ENCODE data around the gene PITPNM2. TPM values are rescaled to one million over a fixed set of nuclear protein-coding genes. Genes with fewer than 3 reads are reported as not detected.
"Not testable (repeated sequence)": the region's sequence is repeated elsewhere in the genome, so short reads cannot be mapped to it uniquely, and the experiment has no call there.

The PITPNM2 gene
- total RNA-seq, 2 donors from 2014 or later, result 2.4 to 15.7 TPM

DNA sequence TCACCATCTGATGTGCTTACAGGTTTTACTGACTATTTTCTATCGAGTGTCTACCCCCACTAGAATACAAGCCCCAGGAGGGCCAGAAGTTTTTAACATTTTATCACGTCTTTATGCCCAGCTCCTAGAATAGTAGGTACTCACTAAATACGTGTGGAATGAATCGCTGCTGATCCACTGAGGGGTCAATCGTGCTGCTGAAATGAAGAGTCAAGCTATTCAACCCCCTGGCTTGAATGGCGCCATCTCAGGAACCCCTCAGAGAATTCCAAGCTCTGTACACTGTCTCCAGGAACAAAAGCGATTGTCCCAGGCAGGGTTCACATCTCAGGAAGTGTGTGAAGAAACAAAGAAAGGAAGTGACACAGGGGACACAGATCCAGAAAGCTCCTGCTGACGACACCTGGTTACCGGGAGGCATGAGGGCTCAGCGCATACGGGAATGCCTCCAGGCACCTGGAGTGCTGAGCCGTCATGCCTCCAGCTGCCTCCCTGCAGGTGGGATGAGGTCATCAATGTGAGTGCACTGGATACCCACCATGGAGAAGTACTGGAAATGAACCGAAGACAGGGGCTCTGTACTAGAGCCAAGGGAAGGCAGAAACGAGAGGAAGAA, 45.6 kb downstream of the PITPNM2 start:
- intact Hi-C loops (cut with DNase I), result no loop called here
- Histone ChIP-seq H3K27me3 (replicated peaks; ENCODE audit: insufficient read depth) (no peaks in the 10 kb centered on the region), H3K4me3 (no peak overlapping the region), H3K27ac (no peak overlapping the region), H3K36me3 (no peaks in the 10 kb centered on the region), H3K4me1 (replicated peaks) (no peaks in the 10 kb centered on the region), H3K9me3 (no peaks in the 10 kb centered on the region)
- 85% methylated on average over 14 of the region's 14 CpGs for WGBS
- no peak for DNase-seq (ENCODE audit: low spot score)
- TF ChIP-seq POLR2A (IDR thresholded peaks at IDR 0.05) (no peak), POLR2AphosphoS5 (IDR thresholded peaks at IDR 0.05) (no peak)
- TF ChIP-seq, protein P1, sequence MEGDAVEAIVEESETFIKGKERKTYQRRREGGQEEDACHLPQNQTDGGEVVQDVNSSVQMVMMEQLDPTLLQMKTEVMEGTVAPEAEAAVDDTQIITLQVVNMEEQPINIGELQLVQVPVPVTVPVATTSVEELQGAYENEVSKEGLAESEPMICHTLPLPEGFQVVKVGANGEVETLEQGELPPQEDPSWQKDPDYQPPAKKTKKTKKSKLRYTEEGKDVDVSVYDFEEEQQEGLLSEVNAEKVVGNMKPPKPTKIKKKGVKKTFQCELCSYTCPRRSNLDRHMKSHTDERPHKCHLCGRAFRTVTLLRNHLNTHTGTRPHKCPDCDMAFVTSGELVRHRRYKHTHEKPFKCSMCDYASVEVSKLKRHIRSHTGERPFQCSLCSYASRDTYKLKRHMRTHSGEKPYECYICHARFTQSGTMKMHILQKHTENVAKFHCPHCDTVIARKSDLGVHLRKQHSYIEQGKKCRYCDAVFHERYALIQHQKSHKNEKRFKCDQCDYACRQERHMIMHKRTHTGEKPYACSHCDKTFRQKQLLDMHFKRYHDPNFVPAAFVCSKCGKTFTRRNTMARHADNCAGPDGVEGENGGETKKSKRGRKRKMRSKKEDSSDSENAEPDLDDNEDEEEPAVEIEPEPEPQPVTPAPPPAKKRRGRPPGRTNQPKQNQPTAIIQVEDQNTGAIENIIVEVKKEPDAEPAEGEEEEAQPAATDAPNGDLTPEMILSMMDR (IDR thresholded peaks at IDR 0.05), result no peak

DNA sequence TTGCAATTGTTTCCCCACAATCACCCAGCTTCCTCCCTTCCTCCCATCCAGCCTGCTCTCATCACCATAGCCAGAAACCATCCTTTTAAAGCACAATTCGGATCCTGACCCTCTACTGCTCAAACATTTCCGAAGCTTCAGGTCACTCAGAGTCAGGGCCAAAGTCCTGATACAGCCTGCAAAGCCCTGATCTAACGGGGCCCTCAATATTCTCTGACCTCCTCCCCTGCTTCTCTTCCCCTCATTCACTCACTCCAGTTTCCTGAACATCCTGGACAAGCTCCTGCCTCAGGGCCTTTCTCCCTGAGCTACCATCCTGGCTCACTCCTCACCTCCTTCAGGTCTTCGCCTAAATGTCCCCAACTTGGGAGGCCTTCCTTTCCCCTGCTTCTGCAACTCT, 46.1 kb downstream of the PITPNM2 start:
- intact Hi-C loops (cut with DNase I), result no loop called here
- WGBS, result 89% methylated on average over 4 of the region's 4 CpGs
- Histone ChIP-seq H3K36me3 (no peaks in the 10 kb centered on the region), H3K27ac (no peak overlapping the region), H3K27me3 (replicated peaks; ENCODE audit: insufficient read depth) (no peaks in the 10 kb centered on the region), H3K4me3 (no peak overlapping the region), H3K9me3 (no peaks in the 10 kb centered on the region), H3K4me1 (replicated peaks) (no peaks in the 10 kb centered on the region)
- DNase-seq (ENCODE audit: low spot score), result no peak
- no peak for TF ChIP-seq POLR2AphosphoS5 (IDR thresholded peaks at IDR 0.05)
- no peak for TF ChIP-seq POLR2A (IDR thresholded peaks at IDR 0.05)
- TF ChIP-seq, protein P1 (IDR thresholded peaks at IDR 0.05), result no peak

DNA sequence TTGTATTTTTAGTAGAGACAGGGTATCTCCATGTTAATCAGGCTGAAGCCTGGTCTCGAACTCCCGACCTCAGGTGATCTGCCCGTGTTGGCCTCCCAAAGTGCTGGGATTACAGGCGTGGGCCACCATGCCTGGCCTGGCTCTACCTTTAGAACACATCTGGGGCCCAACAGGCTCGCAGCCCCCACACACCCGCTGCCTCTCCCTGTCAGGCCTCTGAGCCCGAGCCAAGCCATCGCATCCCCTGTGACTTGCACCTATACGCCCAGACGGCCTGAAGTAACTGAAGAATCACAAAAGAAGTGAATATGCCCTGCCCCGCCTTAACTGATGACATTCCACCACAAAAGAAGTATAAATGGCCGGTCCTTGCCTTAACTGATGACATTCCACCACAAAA, 46.8 kb downstream of the PITPNM2 start:
- H3K9me3 ChIP-seq; H3K4me1 ChIP-seq (replicated peaks); H3K4me3 ChIP-seq; H3K36me3 ChIP-seq; intact Hi-C loops (cut with DNase I); H3K27me3 ChIP-seq (replicated peaks; ENCODE audit: insufficient read depth); H3K27ac ChIP-seq; DNase-seq (ENCODE audit: low spot score): not testable (repeated sequence)
- WGBS, result 96% methylated on average over 12 of the region's 12 CpGs

DNA sequence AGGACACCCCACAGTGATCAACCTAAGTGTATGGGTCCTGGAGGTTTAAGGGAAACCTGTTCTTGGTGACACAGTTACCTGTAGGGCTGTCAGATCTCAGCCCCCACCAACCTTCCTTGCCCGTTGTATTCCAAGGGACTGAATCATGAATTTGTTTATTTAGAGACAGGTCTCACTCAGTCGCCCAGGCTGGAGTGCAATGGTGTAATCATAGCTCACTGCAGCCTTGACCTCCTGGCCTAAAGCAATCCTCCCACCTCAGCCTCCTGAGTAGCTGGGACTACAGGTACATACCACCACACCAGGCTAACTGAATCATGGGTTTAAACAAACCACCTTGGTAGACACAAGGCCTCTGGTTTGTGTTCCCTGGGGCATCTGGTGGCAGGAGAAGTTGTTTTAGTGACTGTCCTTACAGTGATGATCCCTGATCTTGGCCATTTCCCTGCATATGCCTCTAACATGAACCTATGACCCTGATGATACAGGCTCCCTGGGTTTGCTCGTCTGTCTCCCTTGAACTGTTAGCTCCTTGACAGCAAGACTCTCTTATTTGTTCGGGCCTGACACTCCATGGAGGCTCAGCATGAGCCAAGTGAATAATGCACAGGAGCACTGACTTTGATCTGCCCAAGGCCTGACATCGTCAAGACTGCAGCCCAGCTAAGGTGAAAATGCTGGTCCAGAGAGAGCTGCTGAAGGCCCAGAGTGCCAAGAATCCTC, 47.9 kb downstream of the PITPNM2 start:
- Histone ChIP-seq H3K27me3 (replicated peaks; ENCODE audit: insufficient read depth) (no peaks in the 10 kb centered on the region), H3K36me3 (no peaks in the 10 kb centered on the region), H3K9me3 (no peaks in the 10 kb centered on the region), H3K27ac (no peak overlapping the region), H3K4me1 (replicated peaks) (no peaks in the 10 kb centered on the region), H3K4me3 (no peak overlapping the region)
- 92% methylated on average over 5 of the region's 5 CpGs for WGBS
- TF ChIP-seq, protein P1 (IDR thresholded peaks at IDR 0.05), result no peak
- no peak for TF ChIP-seq POLR2AphosphoS5 (IDR thresholded peaks at IDR 0.05)
- no peak for TF ChIP-seq POLR2A (IDR thresholded peaks at IDR 0.05)
- DNase-seq (ENCODE audit: low spot score), result no peak
- intact Hi-C loops (cut with DNase I), result no loop called here

DNA sequence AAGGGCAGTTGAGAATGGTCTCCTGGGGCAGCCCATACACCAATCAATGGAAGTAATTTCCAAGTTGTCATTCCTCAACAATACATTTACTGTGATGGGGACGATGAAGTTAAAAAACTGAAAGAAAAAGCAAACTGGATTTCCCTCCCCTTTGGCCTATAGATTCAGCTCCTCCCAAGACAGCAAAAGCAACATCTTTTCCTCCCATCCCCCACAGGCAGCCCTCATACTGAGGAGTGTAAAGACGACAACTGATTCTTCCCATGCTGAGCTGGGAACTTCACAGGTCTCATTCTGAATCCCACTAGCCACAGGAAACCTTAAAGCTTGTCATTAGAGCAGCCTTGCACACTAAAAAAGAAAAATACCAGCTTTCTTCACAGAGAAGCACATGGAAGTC, 48.5 kb downstream of the PITPNM2 start:
- Histone ChIP-seq H3K9me3 (no peaks in the 10 kb centered on the region), H3K27me3 (replicated peaks; ENCODE audit: insufficient read depth) (no peaks in the 10 kb centered on the region), H3K36me3 (no peaks in the 10 kb centered on the region), H3K27ac (no peak overlapping the region), H3K4me3 (no peak overlapping the region), H3K4me1 (replicated peaks) (no peaks in the 10 kb centered on the region)
- no peak for TF ChIP-seq POLR2AphosphoS5 (IDR thresholded peaks at IDR 0.05)
- TF ChIP-seq POLR2A (IDR thresholded peaks at IDR 0.05), result no peak
- TF ChIP-seq, protein P1 (IDR thresholded peaks at IDR 0.05), result no peak
- 93% methylated on average over 2 of the region's 2 CpGs for WGBS
- intact Hi-C loops (cut with DNase I), result no loop called here
- no peak for DNase-seq (ENCODE audit: low spot score)
